A673 (cell line): ENCODE data around the gene TBC1D22A. TPM values are rescaled to one million over a fixed set of nuclear protein-coding genes. Genes with fewer than 3 reads are reported as not detected.

Experiments
- BruUV-seq: library from RNA; stranded (reverse); fragments of 400-500 nt; replicated peaks from 2 replicates; lab custom pipeline; 2021; lab: Mats Ljungman, UMichigan
- CTCF ChIA-PET: fragments of 300-600 bp; sonication (Branson Sonifier 250); formaldehyde crosslinking; loops from one replicate; lab custom pipeline; 2022; ENCODE audit warnings: antibody characterized with exemption; lab: Charles Lee
- POLR2A ChIA-PET: fragments of 300-600 bp; sonication (Branson Sonifier 250); formaldehyde crosslinking; loops from one replicate; lab custom pipeline; 2022; ENCODE audit warnings: antibody characterized with exemption; ENCODE audit not compliant: low non-redundant PET; lab: Charles Lee
- DNase-seq: peaks from one replicate; pipeline ENCODE4 v3.0.0-alpha.2; 2015; ENCODE audit warnings: low spot score
- H3K27ac ChIP-seq: fragments of 200-600 bp; sonication (generic); 2 replicates; pipeline ENCODE4 v1.5.1; 2016; ENCODE audit warnings: mixed run types, low read depth, mild to moderate bottlenecking, mixed read lengths, antibody characterized with exemption, low read length; ENCODE audit not compliant: poor library complexity, severe bottlenecking
- H3K27me3 ChIP-seq: fragments of 200-600 bp; sonication (generic); replicated peaks from 2 replicates; pipeline ENCODE4 v1.6.1; 2017; ENCODE audit warnings: mixed run types, low read depth, mild to moderate bottlenecking, mixed read lengths, antibody characterized with exemption, low read length; ENCODE audit not compliant: insufficient read depth, poor library complexity
- H3K36me3 ChIP-seq: fragments of 200-600 bp; sonication (generic); 2 replicates; pipeline ENCODE4 v1.6.1; 2016; ENCODE audit warnings: mixed run types, mild to moderate bottlenecking, mixed read lengths, antibody characterized with exemption, low read length; ENCODE audit not compliant: insufficient read depth, poor library complexity, severe bottlenecking
- H3K4me1 ChIP-seq: fragments of 200-600 bp; sonication (generic); 2 replicates; pipeline ENCODE4 v1.6.1; 2017; ENCODE audit warnings: mixed run types, mild to moderate bottlenecking, mixed read lengths, antibody characterized with exemption, low read length; ENCODE audit not compliant: insufficient read depth, poor library complexity, severe bottlenecking
- H3K4me3 ChIP-seq: fragments of 200-600 bp; sonication (generic); 2 replicates; pipeline ENCODE4 v1.5.1; 2016; ENCODE audit warnings: low read depth, mixed run types, mild to moderate bottlenecking, mixed read lengths, low read length; ENCODE audit not compliant: poor library complexity, severe bottlenecking
- H3K9me3 ChIP-seq: fragments of 200-600 bp; sonication (generic); 2 replicates; pipeline ENCODE4 v1.6.1; 2016; ENCODE audit warnings: mixed run types, low read depth, mild to moderate bottlenecking, mixed read lengths, antibody characterized with exemption, low read length; ENCODE audit not compliant: poor library complexity, severe bottlenecking
- CTCF ChIP-seq: fragments of 300-800, 200-600 bp; sonication (generic); conservative IDR thresholded peaks from 2 replicates; pipeline ENCODE4 v1.5.1; 2017; ENCODE audit warnings: low read depth, mild to moderate bottlenecking, antibody characterized with exemption, low read length, moderate library complexity, mixed read lengths
- EZH2 ChIP-seq: fragments of 200-600 bp; sonication (generic); IDR thresholded peaks from 2 replicates; pipeline ENCODE4 v1.6.1; 2017; ENCODE audit warnings: borderline replicate concordance, low read depth, mild to moderate bottlenecking, mixed read lengths, antibody characterized with exemption, low read length; ENCODE audit not compliant: poor library complexity, severe bottlenecking
- intact Hi-C: fragments of 100-400 bp; cut with micrococcal nuclease; formaldehyde crosslinking; loops from one replicate; pipeline ENCODE4 v1.10.0; 2022; ENCODE audit not compliant: unreplicated experiment
- total RNA-seq: library from RNA; stranded (reverse); gene quantifications from 2 replicates; pipeline ENCODE4 v1.2.3, GENCODE V29; 2021

Gene TBC1D22A
- total RNA-seq, 1 experiment from 2014 or later: 22.5 TPM

- H3K36me3 ChIP-seq: no peaks in the 10 kb centered on the region
- BruUV-seq: no TSS peak
- H3K27ac ChIP-seq: no peak overlapping the region
- peak; percentile 13 for DNase-seq
- ChIA-PET CTCF (no interaction called here), POLR2A (no interaction called here)
- peak; percentile 29; the same call in 1 of the 2 replicates for TF ChIP-seq CTCF
- no peak for TF ChIP-seq EZH2
- H3K4me1 ChIP-seq: peaks cover 19% of the 10 kb centered on the region
- no peaks in the 10 kb centered on the region for H3K9me3 ChIP-seq
- intact Hi-C loops: no loop called here
- H3K27me3 ChIP-seq: no peaks in the 10 kb centered on the region
- no peak overlapping the region for H3K4me3 ChIP-seq
Observed at GRCh38 chr22:46931414-46931813, 169.0 kb downstream of the TBC1D22A start.

- intact Hi-C loops: no loop called here
- Histone ChIP-seq H3K4me3 (no peak overlapping the region), H3K4me1 (peaks cover 24% of the 10 kb centered on the region), H3K9me3 (no peaks in the 10 kb centered on the region), H3K27ac (no peak overlapping the region), H3K36me3 (no peaks in the 10 kb centered on the region), H3K27me3 (no peaks in the 10 kb centered on the region)
- DNase-seq: no peak
- no peak for TF ChIP-seq CTCF
- no peak for TF ChIP-seq EZH2
- no TSS peak for BruUV-seq
- ChIA-PET POLR2A (no interaction called here), CTCF (no interaction called here)
Observed at GRCh38 chr22:46931881-46932280, 169.4 kb downstream of the TBC1D22A start.

GRCh38 chr22:46933040-46933930 lies 170.8 kb downstream of the TBC1D22A start:
- TF ChIP-seq EZH2 (no peak), CTCF (no peak)
- no peaks in the 10 kb centered on the region for H3K36me3 ChIP-seq
- ChIA-PET CTCF (no interaction called here), POLR2A (no interaction called here)
- DNase-seq: no peak
- H3K4me1 ChIP-seq: peaks cover 24% of the 10 kb centered on the region
- H3K27me3 ChIP-seq: no peaks in the 10 kb centered on the region
- intact Hi-C loops: no loop called here
- no peaks in the 10 kb centered on the region for H3K9me3 ChIP-seq
- H3K27ac ChIP-seq: no peak overlapping the region
- no TSS peak for BruUV-seq
- no peak overlapping the region for H3K4me3 ChIP-seq
